ENCODE measurements around the gene PGBD5. TPM values are rescaled to one million over a fixed set of nuclear protein-coding genes. Genes with fewer than 3 reads are reported as not detected.

Gene PGBD5
- total RNA-seq, 2 experiments from 2014 or later: not detected

DNA sequence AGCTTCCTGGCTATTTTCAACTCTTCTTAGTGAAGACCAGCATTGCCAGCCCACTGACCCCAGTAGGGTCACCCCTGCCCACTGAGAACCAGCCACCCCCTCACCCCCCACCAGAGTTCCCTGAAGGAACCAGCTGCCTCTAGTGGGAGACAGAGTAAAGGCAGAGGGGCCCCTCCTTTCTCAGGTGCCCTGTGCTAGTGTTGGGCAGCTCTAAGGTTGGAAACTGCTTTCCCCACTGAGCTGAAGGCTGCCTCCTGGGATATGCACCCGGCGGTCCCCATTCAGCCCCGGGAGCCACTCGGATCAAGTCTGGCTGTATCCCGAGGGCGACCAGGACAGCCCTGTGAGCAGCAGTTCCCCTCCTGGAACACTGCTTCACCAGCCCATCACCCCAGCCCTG is 111.0 kb downstream of the PGBD5 start:
- intact Hi-C loops (cut with micrococcal nuclease; ENCODE audit: unreplicated experiment): loop anchor here (10.0 kb wide), 1 partner anchor 460 kb away; no protein-coding TSS in a partner anchor
- Histone ChIP-seq H3K79me2 (ENCODE audit: insufficient read depth, low read depth, low read length) (no peaks in the 10 kb centered on the region), H3K9me3 (ENCODE audit: low read length) (no peaks in the 10 kb centered on the region), H3K4me3 (ENCODE audit: low read depth, low read length, poor library complexity, severe bottlenecking) (no peak overlapping the region), H3K36me3 (ENCODE audit: insufficient read depth, low read length) (no peaks in the 10 kb centered on the region), H4K20me1 (ENCODE audit: insufficient read depth, low read length) (no peaks in the 10 kb centered on the region), H3K4me1 (ENCODE audit: insufficient read depth, low read length, poor library complexity, severe bottlenecking) (no peaks in the 10 kb centered on the region), H3K9me2 (ENCODE audit: insufficient read depth, low read length) (no peaks in the 10 kb centered on the region), H3K27ac (ENCODE audit: low read depth, low read length, poor library complexity, severe bottlenecking) (no peak overlapping the region), H2AFZ (ENCODE audit: low read length) (no peak overlapping the region), H3K4me2 (ENCODE audit: low read length) (no peak overlapping the region)
- no TSS peak for BruUV-seq (replicated peaks)
- POLR2A ChIA-PET: no interaction called here
- no peak for TF ChIP-seq EZH2phosphoT487 (IDR thresholded peaks at IDR 0.05; ENCODE audit: borderline replicate concordance, low read depth, low read length)
- TF ChIP-seq, protein P1, sequence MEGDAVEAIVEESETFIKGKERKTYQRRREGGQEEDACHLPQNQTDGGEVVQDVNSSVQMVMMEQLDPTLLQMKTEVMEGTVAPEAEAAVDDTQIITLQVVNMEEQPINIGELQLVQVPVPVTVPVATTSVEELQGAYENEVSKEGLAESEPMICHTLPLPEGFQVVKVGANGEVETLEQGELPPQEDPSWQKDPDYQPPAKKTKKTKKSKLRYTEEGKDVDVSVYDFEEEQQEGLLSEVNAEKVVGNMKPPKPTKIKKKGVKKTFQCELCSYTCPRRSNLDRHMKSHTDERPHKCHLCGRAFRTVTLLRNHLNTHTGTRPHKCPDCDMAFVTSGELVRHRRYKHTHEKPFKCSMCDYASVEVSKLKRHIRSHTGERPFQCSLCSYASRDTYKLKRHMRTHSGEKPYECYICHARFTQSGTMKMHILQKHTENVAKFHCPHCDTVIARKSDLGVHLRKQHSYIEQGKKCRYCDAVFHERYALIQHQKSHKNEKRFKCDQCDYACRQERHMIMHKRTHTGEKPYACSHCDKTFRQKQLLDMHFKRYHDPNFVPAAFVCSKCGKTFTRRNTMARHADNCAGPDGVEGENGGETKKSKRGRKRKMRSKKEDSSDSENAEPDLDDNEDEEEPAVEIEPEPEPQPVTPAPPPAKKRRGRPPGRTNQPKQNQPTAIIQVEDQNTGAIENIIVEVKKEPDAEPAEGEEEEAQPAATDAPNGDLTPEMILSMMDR (conservative IDR thresholded peaks at IDR 0.05; ENCODE audit: low read length): no peak
- CTCF ChIA-PET (ENCODE audit: unreplicated experiment): no interaction called here
- no peak for DNase-seq (ENCODE audit: low spot score)

DNA sequence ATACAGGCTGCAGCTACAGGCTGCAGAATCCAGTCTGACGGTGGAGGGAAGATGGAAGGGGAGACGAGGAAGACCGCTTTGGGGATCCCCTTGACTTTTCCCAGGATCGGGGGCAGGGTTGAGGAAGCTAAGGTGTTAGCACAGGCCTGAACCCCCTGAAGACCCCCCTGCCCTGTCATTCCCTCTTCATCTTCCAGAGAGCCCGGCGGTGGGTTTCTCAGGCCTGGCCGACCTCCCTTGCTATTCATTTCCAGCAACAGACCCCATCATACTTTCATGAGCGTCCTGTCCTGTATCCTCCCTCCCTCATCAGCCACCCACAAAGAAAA is 112.0 kb downstream of the PGBD5 start:
- H3K4me3 ChIP-seq (ENCODE audit: low read depth, low read length, poor library complexity, severe bottlenecking): no peak overlapping the region
- intact Hi-C loops (cut with micrococcal nuclease; ENCODE audit: unreplicated experiment): loop anchor here (5.0 to 10.0 kb wide), 3 partner anchors 147 to 1057 kb away; no protein-coding TSS in a partner anchor
- BruUV-seq (replicated peaks): no TSS peak
- H3K4me1 ChIP-seq (ENCODE audit: insufficient read depth, low read length, poor library complexity, severe bottlenecking): no peaks in the 10 kb centered on the region
- no peaks in the 10 kb centered on the region for H4K20me1 ChIP-seq (ENCODE audit: insufficient read depth, low read length)
- ChIA-PET CTCF (ENCODE audit: unreplicated experiment) (no interaction called here), POLR2A (interaction anchor here (0.8 kb wide), 2 partner anchors 10 to 787 kb away, joined by 3 to 4 read pairs; no protein-coding TSS in a partner anchor)
- no peak for TF ChIP-seq EZH2phosphoT487 (IDR thresholded peaks at IDR 0.05; ENCODE audit: borderline replicate concordance, low read depth, low read length)
- TF ChIP-seq, protein P1 (conservative IDR thresholded peaks at IDR 0.05; ENCODE audit: low read length): no peak
- H3K9me3 ChIP-seq (ENCODE audit: low read length): no peaks in the 10 kb centered on the region
- no peak overlapping the region for H2AFZ ChIP-seq (ENCODE audit: low read length)
- no peak overlapping the region for H3K4me2 ChIP-seq (ENCODE audit: low read length)
- no peaks in the 10 kb centered on the region for H3K79me2 ChIP-seq (ENCODE audit: insufficient read depth, low read depth, low read length)
- no peak overlapping the region for H3K27ac ChIP-seq (ENCODE audit: low read depth, low read length, poor library complexity, severe bottlenecking)
- H3K36me3 ChIP-seq (ENCODE audit: insufficient read depth, low read length): no peaks in the 10 kb centered on the region
- DNase-seq (ENCODE audit: low spot score): no peak
- H3K9me2 ChIP-seq (ENCODE audit: insufficient read depth, low read length): no peaks in the 10 kb centered on the region

DNA sequence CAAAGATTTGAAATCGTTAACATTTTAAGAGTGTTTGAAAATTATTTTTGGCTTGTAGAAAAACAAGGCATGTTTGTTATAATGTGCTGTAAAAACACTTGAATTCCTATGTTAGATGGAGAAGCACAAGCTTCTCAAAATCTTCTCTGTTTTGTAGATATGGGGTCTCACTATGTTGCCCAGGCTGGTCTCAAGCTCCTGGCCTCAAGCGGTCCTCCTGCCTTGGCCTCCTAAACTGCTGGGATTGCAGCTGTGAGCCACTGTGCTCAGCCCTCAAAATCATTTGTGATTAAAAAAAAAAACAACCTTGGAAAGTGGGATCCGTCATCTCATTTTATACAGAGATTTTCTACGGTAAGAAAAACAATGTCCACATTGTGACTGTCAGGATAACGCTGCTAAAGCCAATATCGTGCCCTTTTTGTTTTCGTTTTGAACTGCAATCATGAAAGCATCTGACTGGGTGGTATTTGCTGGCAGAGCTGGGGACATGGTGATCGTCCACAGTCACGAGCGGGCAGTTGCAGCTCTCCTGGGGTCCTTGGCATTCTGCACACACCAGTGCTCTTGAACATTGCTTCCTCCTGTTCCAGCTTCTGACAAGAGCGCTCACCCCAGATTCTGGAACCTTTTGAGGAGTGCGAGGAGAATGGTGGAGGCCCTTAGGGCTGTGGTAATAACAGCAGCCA is 112.5 kb downstream of the PGBD5 start:
- no peak for DNase-seq (ENCODE audit: low spot score)
- Histone ChIP-seq H4K20me1 (ENCODE audit: insufficient read depth, low read length) (no peaks in the 10 kb centered on the region), H3K4me2 (ENCODE audit: low read length) (no peak overlapping the region), H3K79me2 (ENCODE audit: insufficient read depth, low read depth, low read length) (no peaks in the 10 kb centered on the region), H3K9me3 (ENCODE audit: low read length) (no peaks in the 10 kb centered on the region), H3K4me1 (ENCODE audit: insufficient read depth, low read length, poor library complexity, severe bottlenecking) (no peaks in the 10 kb centered on the region), H3K4me3 (ENCODE audit: low read depth, low read length, poor library complexity, severe bottlenecking) (no peak overlapping the region), H3K36me3 (ENCODE audit: insufficient read depth, low read length) (no peaks in the 10 kb centered on the region), H3K27ac (ENCODE audit: low read depth, low read length, poor library complexity, severe bottlenecking) (no peak overlapping the region), H2AFZ (ENCODE audit: low read length) (no peak overlapping the region), H3K9me2 (ENCODE audit: insufficient read depth, low read length) (no peaks in the 10 kb centered on the region)
- intact Hi-C loops (cut with micrococcal nuclease; ENCODE audit: unreplicated experiment): loop anchor here (5.0 to 10.0 kb wide), 3 partner anchors 146 to 1056 kb away; no protein-coding TSS in a partner anchor
- ChIA-PET CTCF (ENCODE audit: unreplicated experiment) (interaction anchor here (0.5 kb wide), 1 partner anchor 735 kb away, joined by 3 read pairs; no protein-coding TSS in a partner anchor), POLR2A (interaction anchor here (0.8 kb wide), 2 partner anchors 9 to 787 kb away, joined by 3 to 4 read pairs; no protein-coding TSS in a partner anchor)
- TF ChIP-seq, protein P1 (conservative IDR thresholded peaks at IDR 0.05; ENCODE audit: low read length): no peak
- no peak for TF ChIP-seq EZH2phosphoT487 (IDR thresholded peaks at IDR 0.05; ENCODE audit: borderline replicate concordance, low read depth, low read length)
- no TSS peak for BruUV-seq (replicated peaks)

Measured in OCI-LY7 (cell line).